Activated T-cell treated with anti-CD3 and anti-CD28 coated beads, Interleukin-2, amount 50 U/mL, for 48 hours (primary cell): ENCODE results near the gene VDAC1.

ENCODE experiments used
- DNase-seq, 2 experiments: peaks; one replicate each; pipeline ENCODE4 v3.0.0-alpha.2; 2020

Gene VDAC1

GRCh38 chr5:134024811-134025210, 20.0 kb upstream of the VDAC1 start:
- DNase-seq, result no peak

DNA sequence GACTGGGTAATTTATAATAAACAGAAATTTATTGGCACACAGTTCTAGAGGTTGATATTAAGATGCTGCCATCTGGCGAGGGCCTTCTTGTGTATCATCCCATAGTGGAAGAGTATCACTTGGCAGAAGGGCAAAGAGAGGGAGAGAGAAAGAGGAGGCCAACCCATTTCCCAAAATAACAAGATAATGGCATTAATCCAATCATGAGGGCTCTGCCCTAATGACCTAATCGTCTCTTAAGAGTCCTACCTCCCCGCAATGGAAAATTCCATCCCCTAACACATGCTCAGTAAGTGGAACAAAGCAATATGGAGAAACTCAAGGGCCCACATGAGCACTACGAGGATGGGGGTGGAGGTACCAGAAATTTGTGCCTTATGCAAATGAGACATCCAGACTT, 17.6 kb upstream of the VDAC1 start:
- no peak for DNase-seq

- no peak for DNase-seq
Observed at GRCh38 chr5:134020188-134020587, 15.4 kb upstream of the VDAC1 start.

DNA sequence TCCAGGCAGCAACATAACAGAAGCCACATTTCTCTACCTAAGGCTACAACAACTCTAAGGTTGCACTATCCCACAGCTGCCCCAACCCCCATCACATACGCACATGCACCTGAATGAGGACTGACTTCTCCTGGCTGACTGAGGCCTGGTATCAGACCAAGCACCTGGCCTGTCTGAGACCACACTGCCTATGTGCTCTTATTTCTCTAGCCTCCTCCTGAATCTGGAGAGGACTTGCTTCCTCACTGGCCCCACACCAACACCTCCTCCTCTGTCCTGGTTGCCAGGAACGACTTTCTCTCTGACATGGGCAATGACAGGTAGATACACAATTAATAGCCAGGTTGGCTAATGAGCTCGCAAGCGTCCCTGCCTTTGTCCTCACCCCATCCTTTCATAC, 14.9 kb upstream of the VDAC1 start:
- no peak for DNase-seq

GRCh38 chr5:134018986-134019316, 14.2 kb upstream of the VDAC1 start:
- DNase-seq, result no peak

DNA sequence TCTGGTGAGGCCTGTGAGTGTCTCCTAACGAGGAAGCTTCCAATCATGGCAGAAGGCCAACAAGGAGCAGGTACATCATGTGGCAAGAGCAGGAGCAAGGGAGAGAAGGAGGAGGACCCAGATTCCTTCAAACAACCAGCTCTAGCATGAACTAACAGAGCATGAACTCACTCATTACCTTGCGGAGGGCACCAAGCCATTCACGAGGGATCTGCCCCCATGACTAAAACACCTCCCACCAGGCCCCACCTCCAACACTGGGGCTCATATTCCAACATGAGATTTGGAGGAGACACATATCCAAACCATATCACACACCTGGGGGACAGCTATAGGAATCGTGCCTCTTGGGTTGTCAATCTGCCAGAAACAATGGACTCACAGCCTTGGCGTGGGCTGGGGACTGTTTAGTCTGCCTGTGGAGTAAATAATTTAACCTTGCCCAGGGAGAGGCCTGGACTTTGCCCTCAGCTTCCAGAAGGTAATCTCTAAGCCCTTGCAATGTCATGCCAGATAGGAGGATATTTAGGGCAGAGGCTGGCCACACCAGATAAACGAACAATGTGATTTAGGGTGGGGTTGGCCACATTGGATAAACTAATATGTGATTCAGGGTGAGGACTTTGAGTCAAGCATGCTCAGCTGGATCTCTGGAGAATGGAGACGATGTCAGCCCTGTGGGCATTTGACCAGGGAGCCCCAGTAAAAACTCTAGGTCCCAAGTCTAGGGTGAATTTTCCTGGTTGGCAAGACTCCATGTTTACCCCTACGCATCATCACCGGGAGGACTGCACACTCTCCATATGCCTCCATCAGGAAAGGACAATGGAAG, 13.6 kb upstream of the VDAC1 start:
- DNase-seq, result no peak

DNA sequence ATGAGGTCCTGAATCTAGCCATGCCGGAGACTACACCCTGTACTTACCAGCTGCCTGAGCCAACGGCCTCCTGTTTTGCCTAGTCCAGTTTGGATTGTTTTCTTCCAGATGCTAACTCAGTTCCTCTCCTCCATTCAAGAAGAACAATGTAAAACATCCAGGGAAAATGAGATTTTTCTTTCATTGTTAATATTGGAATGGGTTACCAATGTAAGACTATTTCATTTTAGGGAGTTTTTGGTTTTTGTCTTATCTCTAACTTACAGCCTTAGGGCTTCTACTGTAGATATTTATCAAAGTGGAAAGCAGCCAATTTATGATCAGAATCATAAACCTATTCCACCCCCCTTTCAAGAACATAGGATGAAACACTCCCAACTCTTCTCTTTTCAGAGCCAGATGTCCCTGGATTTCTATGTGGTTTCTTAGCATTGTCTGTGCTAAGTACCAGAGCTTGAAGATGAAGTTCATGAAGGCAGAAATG, 3.5 kb upstream of the VDAC1 start:
- DNase-seq, result no peak

DNA sequence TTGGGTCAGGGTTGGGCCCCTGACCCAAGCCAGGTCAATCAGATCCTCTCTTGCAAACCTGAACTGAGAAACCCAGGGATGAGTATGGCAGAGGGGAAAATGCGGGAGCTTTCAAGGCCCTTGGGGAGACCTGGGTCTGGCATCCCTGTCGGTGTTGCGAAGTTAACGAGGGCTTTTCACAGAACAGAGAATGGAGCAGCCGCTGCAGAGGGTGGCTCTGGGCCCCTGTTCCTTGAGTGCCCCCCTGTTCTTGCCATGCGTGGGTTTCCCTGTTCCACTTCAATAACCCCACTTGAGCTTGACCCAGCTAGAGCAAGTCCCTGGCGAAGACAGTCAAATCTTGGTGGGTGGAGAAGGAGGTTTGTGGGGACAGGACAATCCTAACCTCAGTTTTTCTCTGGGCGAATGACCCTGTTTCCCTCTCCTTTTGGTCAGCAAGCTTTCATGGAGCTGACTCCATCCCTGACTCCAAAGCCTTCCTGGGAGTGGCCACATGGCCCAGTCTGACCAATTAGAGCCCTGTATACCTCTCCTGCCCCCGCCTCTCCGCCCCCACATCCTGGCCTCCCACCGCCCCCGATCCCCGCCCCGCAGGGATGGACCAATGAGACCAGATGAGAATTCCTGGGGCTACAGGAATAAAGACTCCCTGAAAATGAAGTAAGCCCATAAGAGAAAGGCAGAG, 2.9 kb upstream of the VDAC1 start:
- no peak for DNase-seq

DNA sequence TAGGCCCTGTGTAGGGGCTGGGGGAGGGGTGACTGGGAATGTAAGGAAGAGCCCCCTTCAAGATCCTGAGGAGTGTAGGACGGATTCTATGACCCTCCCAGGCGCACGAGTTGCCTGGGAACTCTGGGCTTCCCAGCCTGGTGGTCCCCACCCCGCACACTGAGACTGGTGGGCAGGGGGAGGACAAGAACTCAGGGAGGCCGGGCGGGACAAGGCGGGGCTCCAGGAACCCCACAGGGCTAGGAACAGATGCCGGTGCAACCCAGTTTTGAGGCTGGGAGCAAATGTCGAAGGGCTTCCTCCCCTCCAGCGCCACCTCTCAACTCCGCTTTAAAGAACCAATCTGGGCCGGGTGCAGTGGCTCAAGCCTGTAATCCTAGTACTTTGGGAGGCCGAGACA, 1.3 kb upstream of the VDAC1 start:
- no peak for DNase-seq

DNA sequence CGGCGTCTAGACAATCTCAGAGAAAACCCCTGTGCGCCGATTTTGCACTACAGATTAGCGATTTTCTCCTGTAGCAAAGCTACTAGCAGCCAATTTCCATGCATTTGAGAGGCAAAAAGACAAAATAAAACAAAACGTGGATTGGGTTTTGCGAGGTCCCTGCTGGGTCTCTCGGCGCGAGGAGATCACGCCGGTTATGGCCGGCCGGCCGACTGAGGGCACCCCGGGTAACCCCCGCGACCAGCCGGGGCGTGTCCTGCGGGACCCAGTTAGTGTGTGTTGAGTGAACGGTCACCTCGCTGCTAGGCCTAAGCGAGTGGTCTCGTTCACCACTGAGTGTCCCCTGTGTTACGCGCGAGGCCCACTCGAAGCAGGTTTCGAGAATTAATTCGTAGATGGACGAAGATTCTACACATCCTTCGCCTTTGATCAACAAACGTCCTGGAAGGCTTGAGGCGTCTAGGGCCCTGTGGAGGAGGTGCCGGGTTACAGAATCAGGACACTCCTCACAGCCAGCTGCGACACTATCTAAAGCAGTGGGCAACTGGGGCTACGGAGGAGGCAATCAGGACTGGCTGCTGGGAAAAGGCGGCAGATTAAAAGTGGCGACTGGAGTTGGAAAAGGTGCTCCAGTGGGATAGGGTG, 764 bp upstream of the VDAC1 start:
- peak in 1 of 2 experiments; percentile 60 for DNase-seq

DNA sequence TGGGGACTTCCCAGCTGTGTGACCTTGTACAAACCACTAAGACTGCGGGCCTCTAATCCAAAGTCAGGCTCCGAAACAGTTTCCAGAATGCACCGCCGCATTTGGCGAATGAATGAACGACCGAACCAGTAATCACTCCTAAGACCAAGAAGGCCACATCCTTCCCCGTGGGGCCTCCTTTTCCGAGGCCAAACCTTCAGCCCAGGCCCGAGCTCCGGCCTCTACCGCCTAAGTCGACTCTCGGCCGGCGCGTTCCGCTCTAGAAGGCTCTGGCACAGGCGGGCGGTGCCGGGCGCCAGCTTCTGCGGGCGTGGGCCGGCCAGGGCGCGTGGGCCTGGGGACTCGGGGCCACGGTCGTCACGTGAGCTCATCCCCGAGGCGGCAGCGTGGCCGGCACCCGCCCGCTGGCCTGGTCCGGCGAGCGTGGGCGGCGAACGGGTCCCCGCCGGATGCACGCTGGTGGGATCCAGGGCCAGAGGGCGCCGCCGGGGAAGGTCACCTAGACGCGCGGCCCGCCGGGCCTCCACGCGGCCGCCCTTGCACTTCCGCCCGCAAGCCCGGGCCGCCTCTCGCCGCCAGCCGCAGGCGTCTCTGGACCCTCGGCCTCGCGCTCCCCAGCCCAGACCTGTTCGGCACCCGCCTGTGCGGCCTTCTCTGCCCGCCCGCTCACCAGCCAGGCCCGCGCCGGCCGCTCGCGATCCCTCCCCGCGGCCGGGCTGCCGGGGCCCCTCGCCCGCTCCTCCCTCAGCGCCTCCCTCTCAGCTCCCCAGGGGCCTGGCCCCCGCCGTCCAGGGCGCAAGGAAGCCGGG, 754 bp downstream of the VDAC1 start:
- peak; percentile 68 to 73 for DNase-seq

DNA sequence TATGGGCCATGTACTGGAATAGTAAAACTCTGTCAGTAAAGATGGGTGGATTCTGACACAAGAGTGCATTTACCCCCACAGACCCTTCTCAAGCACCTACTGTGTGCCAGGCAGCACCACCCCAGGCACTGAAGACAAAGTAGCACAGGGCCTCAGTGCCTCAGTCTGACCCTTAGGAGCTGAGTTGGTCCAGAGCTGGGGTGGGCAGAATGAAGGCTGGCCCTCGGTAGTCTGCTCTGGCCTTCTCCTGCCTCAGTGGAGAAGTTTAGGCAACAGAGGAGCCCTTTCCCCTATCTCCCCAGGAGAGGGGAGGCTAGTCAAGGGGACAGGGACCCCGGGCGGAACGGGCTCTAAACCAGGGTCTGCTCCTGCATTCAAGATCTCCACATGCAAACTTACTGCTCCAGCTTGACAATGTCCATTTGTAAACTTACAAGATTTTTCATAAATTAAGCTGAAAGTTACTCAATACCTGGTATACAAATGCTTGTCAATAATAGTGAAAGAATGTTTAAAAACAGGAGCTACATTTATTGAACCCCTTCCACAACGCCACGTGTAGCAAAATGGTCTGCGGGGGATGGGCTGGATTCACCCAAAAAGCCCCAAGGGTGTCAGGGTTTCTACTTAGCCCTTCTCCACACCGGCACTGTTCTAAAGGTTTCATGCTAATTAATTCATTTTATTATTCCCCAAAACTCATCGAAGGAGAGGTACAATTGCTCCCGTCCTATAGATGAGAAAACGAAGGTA, 1.5 kb downstream of the VDAC1 start:
- DNase-seq, result peak; percentile 54 to 58

DNA sequence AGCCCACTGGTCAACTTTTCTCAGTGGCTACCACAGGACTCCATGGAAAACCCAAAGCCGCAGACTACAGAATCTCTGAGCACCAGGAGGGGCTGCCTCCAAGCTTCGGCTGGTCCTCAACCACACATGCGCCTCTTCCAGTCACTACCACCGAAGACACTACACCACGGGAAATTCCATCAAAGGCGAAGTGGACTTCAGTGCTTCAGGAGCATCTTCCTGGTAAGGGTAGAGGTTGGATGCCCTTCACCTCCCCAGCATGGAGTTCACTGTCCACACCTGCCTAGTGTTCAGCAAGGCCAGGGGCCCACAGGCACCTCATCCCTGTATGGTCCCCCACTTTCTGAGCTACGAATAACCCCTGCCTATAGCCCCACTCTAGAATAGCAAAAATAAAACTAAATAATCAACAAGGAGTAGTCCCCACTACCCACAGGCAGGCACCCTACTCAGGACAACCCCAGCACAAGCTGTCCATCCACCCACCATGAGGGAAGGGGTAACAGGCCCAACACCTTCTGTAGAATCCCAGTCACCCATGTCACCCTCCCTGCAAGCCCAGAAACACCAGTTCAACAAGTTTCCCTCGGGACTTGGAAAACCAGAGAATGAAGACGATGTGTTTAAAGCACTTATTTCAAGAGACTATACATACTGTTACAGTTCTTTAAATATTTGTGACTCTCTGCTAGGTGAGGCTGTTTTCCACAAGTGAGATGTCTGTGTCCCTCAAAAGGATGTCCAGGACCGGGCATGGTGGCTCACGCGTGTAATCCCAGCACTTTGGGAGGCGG, 2.6 kb downstream of the VDAC1 start:
- no peak for DNase-seq

DNA sequence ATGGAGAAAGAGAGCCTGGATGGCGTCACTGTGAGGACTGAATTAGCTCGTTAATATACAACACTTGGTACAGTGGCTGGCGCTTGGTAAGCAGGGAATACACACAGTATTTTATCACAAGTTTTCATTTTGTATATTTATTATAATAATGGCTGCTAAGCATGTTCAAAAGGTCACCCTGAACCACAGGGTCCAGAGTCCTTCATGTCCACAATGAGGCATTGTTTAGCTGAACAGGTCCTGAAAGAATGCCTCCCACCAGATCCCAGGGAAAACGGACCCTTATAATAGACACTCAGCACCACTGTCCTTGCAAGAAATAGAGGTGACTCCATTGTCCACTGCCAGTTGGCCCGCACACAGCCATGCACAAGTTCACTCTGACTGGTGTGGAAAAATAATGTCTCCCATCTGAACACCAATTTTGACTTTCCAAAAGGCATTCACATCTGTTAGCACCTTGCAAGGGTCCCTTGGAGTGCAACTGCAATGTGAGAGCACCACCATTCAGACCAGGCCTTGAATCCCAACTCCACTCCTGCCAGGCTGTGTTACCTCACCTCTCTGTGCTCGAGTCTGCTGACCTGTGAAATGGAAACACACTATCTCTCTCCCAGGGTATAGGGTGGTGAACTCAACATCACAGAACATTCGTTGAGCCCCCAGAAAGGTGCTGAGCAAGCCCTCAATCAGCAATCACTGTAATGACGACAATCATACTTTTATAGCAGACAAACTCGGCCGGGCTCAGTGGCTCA, 3.9 kb downstream of the VDAC1 start:
- no peak for DNase-seq

- DNase-seq, result no peak
Observed at GRCh38 chr5:134000091-134000511, 4.7 kb downstream of the VDAC1 start.

DNA sequence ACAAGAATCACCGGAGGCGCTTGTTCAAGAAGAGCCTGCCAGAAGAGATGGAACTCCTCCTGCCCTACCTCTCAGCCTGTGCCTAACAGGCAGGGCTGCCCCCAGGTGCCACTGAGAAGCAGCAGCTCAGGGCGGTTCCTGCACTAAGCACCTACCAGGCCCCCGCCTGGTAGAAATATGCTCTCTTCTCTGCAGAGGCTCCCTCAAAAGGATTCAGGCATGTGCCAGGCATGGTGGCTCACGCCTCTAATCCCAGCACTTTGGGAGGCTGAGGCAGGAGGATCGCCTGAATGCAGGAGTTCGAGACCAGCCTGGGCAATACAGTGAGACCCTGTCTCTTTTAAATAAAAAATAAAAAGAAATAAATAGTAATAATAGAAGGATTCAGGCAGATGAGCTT, 6.0 kb downstream of the VDAC1 start:
- DNase-seq, result no peak

- DNase-seq, result no peak
Observed at GRCh38 chr5:133998042-133998441, 6.7 kb downstream of the VDAC1 start.

DNA sequence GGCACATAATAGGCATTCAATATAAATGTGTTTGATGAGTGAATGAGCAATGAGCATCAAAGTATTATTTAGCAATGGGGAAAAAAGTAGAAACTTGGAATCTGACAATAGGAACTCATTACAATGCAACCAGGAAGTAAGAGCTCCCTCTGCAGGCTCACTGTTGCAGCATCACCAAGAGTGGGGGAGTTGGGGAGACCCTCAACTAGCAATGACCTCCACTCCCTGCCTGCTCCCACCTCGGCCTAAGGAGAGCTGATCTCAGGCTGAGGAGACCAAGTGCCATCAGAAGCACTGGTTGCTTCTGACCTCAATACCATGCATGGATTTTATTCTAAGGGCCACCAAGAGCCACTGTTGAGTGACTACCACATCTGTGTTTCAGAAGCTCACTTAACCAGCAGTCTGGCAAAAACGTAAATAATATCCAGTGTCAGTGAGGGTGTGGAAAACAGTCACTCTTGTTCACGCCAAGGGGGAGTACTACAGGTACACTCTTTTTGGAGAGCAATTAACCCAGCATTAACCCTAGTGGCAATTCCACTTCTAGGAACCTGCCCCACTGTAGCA, 8.0 kb downstream of the VDAC1 start:
- DNase-seq, result no peak

GRCh38 chr5:133995883-133996563, 8.8 kb downstream of the VDAC1 start:
- DNase-seq, result no peak

GRCh38 chr5:133995341-133995740, 9.4 kb downstream of the VDAC1 start:
- no peak for DNase-seq
